Mesenchymal stem cell (in vitro differentiated cells and primary cell): ENCODE measurements around the gene PRR27.
"Not testable (repeated sequence)": the region's sequence is repeated elsewhere in the genome, so short reads cannot be mapped to it uniquely, and the experiment has no call there.

Experiments used
- DNase-seq: peaks from one replicate; pipeline ENCODE4 v3.0.0-alpha.2; 2013
- H2AFZ ChIP-seq: one replicate; pipeline ENCODE4 v1.6.1; 2013; ENCODE audit warnings: low read depth, mild to moderate bottlenecking, control low read depth, inconsistent platforms, low read length, moderate library complexity
- H2AK5ac ChIP-seq: 2 replicates; pipeline ENCODE4 v1.6.1; 2013; ENCODE audit warnings: low read length, moderate library complexity, mild to moderate bottlenecking, inconsistent platforms; ENCODE audit not compliant: severe bottlenecking
- H2BK120ac ChIP-seq: one replicate; pipeline ENCODE4 v1.6.1; 2013; ENCODE audit warnings: low read depth, mild to moderate bottlenecking, inconsistent platforms, low read length, moderate library complexity
- H2BK12ac ChIP-seq, 2 experiments: one replicate each; pipeline ENCODE4 v1.6.1; 2013; ENCODE audit warnings: inconsistent platforms in 2 of 2, low read length in 2 of 2, mild to moderate bottlenecking in 2 of 2, moderate library complexity in 2 of 2, control low read depth in 1 of 2
- H2BK15ac ChIP-seq: one replicate; pipeline ENCODE4 v1.6.1; 2013; ENCODE audit warnings: mild to moderate bottlenecking, low read depth, inconsistent platforms; ENCODE audit not compliant: poor library complexity, severe bottlenecking
- H2BK5ac ChIP-seq: 2 replicates; pipeline ENCODE4 v1.6.1; 2013; ENCODE audit warnings: low read depth, mild to moderate bottlenecking, low read length, control low read depth, inconsistent platforms; ENCODE audit not compliant: poor library complexity, severe bottlenecking
- H3K14ac ChIP-seq, 2 experiments: one replicate each; pipeline ENCODE4 v1.6.1; 2013; ENCODE audit warnings: inconsistent platforms in 2 of 2, low read length in 2 of 2, control low read depth in 1 of 2, mild to moderate bottlenecking in 1 of 2, moderate library complexity in 1 of 2
- H3K18ac ChIP-seq, 2 experiments: one replicate each; pipeline ENCODE4 v1.6.1; 2013; ENCODE audit warnings: inconsistent platforms in 2 of 2, low read length in 2 of 2, control low read depth in 1 of 2, low read depth in 1 of 2, mild to moderate bottlenecking in 1 of 2
- H3K23ac ChIP-seq, 2 experiments: one replicate each; pipeline ENCODE4 v1.6.1; 2013; ENCODE audit warnings: inconsistent platforms in 2 of 2, low read length in 2 of 2, mild to moderate bottlenecking in 2 of 2, moderate library complexity in 2 of 2, control low read depth in 1 of 2
- H3K27ac ChIP-seq: 2 replicates; pipeline ENCODE4 v1.5.1; 2013; ENCODE audit warnings: mild to moderate bottlenecking, moderate library complexity, low read length, control low read depth, inconsistent platforms; ENCODE audit not compliant: poor library complexity, severe bottlenecking
- H3K27me3 ChIP-seq, 2 experiments: 2 replicates each; pipeline versions ENCODE4 v1.6.1 to v1.7.0; 2013; ENCODE audit warnings: low read length in 2 of 2, mild to moderate bottlenecking in 2 of 2, moderate library complexity in 2 of 2, control low read depth in 1 of 2, inconsistent platforms in 1 of 2; ENCODE audit not compliant: control insufficient read depth in 1 of 2, insufficient read depth in 1 of 2
- H3K36me3 ChIP-seq, 2 experiments: 2 replicates each; pipeline versions ENCODE4 v1.6.1 to v1.7.0; 2013; ENCODE audit warnings: low read length in 2 of 2, control low read depth in 1 of 2, inconsistent platforms in 1 of 2, low read depth in 1 of 2, mild to moderate bottlenecking in 1 of 2; ENCODE audit not compliant: insufficient read depth in 2 of 2, control insufficient read depth in 1 of 2
- H3K4ac ChIP-seq, 2 experiments: one replicate each; pipeline ENCODE4 v1.6.1; 2013; ENCODE audit warnings: inconsistent platforms in 2 of 2, low read length in 2 of 2, mild to moderate bottlenecking in 2 of 2, moderate library complexity in 2 of 2, control low read depth in 1 of 2, low read depth in 1 of 2
- H3K4me1 ChIP-seq: 2 replicates; pipeline ENCODE4 v1.6.1; 2013; ENCODE audit warnings: low read depth, low read length, control low read depth; ENCODE audit not compliant: control insufficient read depth, insufficient read depth
- H3K4me2 ChIP-seq: 2 replicates; pipeline ENCODE4 v1.6.1; 2013; ENCODE audit warnings: low read length, mild to moderate bottlenecking, inconsistent platforms; ENCODE audit not compliant: poor library complexity, severe bottlenecking
- H3K4me3 ChIP-seq, 2 experiments: 2 replicates each; pipeline versions ENCODE4 v1.5.1 to v1.7.0; 2013; ENCODE audit warnings: low read length in 2 of 2, mild to moderate bottlenecking in 2 of 2, control low read depth in 1 of 2, low read depth in 1 of 2; ENCODE audit not compliant: insufficient read depth in 1 of 2
- H3K79me1 ChIP-seq: replicated peaks from 2 replicates; pipeline ENCODE4 v1.6.1; 2013; ENCODE audit warnings: mild to moderate bottlenecking, control low read depth, low read length, inconsistent platforms; ENCODE audit not compliant: poor library complexity, severe bottlenecking
- H3K9ac ChIP-seq: 2 replicates; pipeline ENCODE4 v1.7.0; 2013; ENCODE audit warnings: mild to moderate bottlenecking, low read length, moderate library complexity
- H3K9me3 ChIP-seq: 2 replicates; pipeline ENCODE4 v1.7.0; 2013; ENCODE audit warnings: mild to moderate bottlenecking, low read length; ENCODE audit not compliant: control insufficient read depth
- H4K8ac ChIP-seq: one replicate; pipeline ENCODE4 v1.6.1; 2013; ENCODE audit warnings: inconsistent platforms, mild to moderate bottlenecking, low read length, moderate library complexity
- H4K91ac ChIP-seq: one replicate; pipeline ENCODE4 v1.6.1; 2013; ENCODE audit warnings: mild to moderate bottlenecking, low read length, inconsistent platforms
- WGBS: methylation state at CpG from one replicate; pipeline ENCODE4 v1.1.7; 2013; ENCODE audit warnings: mixed read lengths; 5-methylcytosine and 5-hydroxymethylcytosine counted together

Gene PRR27

GRCh38 chr4:70203601-70204000 is 49.6 kb downstream of the PRR27 start:
- H3K4me3 ChIP-seq, result no peak overlapping the region
- H3K27me3 ChIP-seq, result no peaks in the 10 kb centered on the region
- H3K18ac ChIP-seq, result no peak overlapping the region
- H3K4me2 ChIP-seq, result no peak overlapping the region
- H3K36me3 ChIP-seq, result no peaks in the 10 kb centered on the region
- WGBS, result 63% methylated on average over 1 of the region's 1 CpG
- H2BK15ac ChIP-seq, result no peak overlapping the region
- H3K4me1 ChIP-seq, result no peaks in the 10 kb centered on the region
- H2AFZ ChIP-seq, result no peak overlapping the region
- no peak overlapping the region for H2BK120ac ChIP-seq
- H2AK5ac ChIP-seq, result no peak overlapping the region
- no peak overlapping the region for H3K9ac ChIP-seq
- H4K91ac ChIP-seq, result no peak overlapping the region
- no peaks in the 10 kb centered on the region for H3K9me3 ChIP-seq
- H2BK5ac ChIP-seq, result no peak overlapping the region
- H3K14ac ChIP-seq, result no peak overlapping the region
- no peak overlapping the region for H3K23ac ChIP-seq
- H3K79me1 ChIP-seq, result no peaks in the 10 kb centered on the region
- DNase-seq, result no peak
- H3K27ac ChIP-seq, result no peak overlapping the region
- H2BK12ac ChIP-seq, result no peak overlapping the region
- no peak overlapping the region for H3K4ac ChIP-seq
- no peak overlapping the region for H4K8ac ChIP-seq

GRCh38 chr4:70212752-70213151 is 58.7 kb downstream of the PRR27 start:
- not testable (repeated sequence) for DNase-seq, H4K8ac ChIP-seq, H3K4me1 ChIP-seq, H2BK5ac ChIP-seq, H2AFZ ChIP-seq, H3K27me3 ChIP-seq, H3K23ac ChIP-seq, H4K91ac ChIP-seq, H3K4ac ChIP-seq, H2BK12ac ChIP-seq, H3K4me3 ChIP-seq, H2BK15ac ChIP-seq, H2AK5ac ChIP-seq, H3K27ac ChIP-seq, H3K79me1 ChIP-seq, H3K9me3 ChIP-seq, H3K14ac ChIP-seq, H2BK120ac ChIP-seq, H3K18ac ChIP-seq, H3K36me3 ChIP-seq, H3K4me2 ChIP-seq, H3K9ac ChIP-seq
- 74% methylated on average over 4 of the region's 4 CpGs for WGBS
